Right lobe of liver (tissue), 6 donors: ENCODE results near the gene TMEM154. TPM values are rescaled to one million over a fixed set of nuclear protein-coding genes. Genes with fewer than 3 reads are reported as not detected.

Source experiments
- ATAC-seq, 4 donors: fragments of 200-7000 bp; cut with Tn5 transposase; one replicate each; pipeline ENCODE4 v1.9.1; 2020; ENCODE audit warnings: mild to moderate bottlenecking in 4 of 4, moderate library complexity in 4 of 4
- DNase-seq, 3 donors: peaks; one replicate each; pipeline ENCODE4 v3.0.0-alpha.2; 2020
- H3K27ac ChIP-seq, 3 donors: fragments of 200-600 bp; one replicate each; pipeline ENCODE4 v1.8.0; 2022
- H3K27me3 ChIP-seq, 2 donors: fragments of 200-600 bp; one replicate each; pipeline ENCODE4 v1.8.0; 2022
- H3K36me3 ChIP-seq, 4 donors: fragments of 200-600 bp; sonication (generic) in 1 of 4; one replicate each; pipeline versions ENCODE4 v1.5.1 to v1.8.0; 2017 to 2022; ENCODE audit warnings: control low read depth in 1 of 4
- H3K4me1 ChIP-seq, 4 donors: fragments of 200-600 bp; sonication (generic) in 1 of 4; one replicate each; pipeline versions ENCODE4 v1.5.1 to v1.8.0; 2017 to 2022; ENCODE audit warnings: control low read depth in 1 of 4
- H3K4me3 ChIP-seq, 3 donors: fragments of 200-600 bp; one replicate each; pipeline ENCODE4 v1.8.0; 2022
- H3K9me3 ChIP-seq, 4 donors: fragments of 200-600 bp; sonication (generic) in 1 of 4; one replicate each; pipeline versions ENCODE4 v1.5.1 to v1.8.0; 2017 to 2022; ENCODE audit warnings: control low read depth in 1 of 4
- CTCF ChIP-seq, 4 donors: fragments of 200-600 bp in 3 of 4; fragments of 450-650 bp in 1 of 4; IDR thresholded peaks; one replicate each; pipeline versions ENCODE4 v1.5.1 to v1.8.0; 2016 to 2022; ENCODE audit warnings: antibody characterized with exemption in 4 of 4, mild to moderate bottlenecking in 2 of 4
- POLR2A ChIP-seq: fragments of 450-650 bp; IDR thresholded peaks from one replicate; pipeline ENCODE4 v1.6.1; 2017; ENCODE audit warnings: antibody characterized with exemption, mild to moderate bottlenecking
- WGBS: methylation state at CpG from one replicate; pipeline ENCODE4 v1.1.6; 2018; ENCODE audit warnings: low coverage, low lambda C conversion rate; ENCODE audit not compliant: insufficient coverage; ENCODE audit errors: missing lambda C conversion rate; 5-methylcytosine and 5-hydroxymethylcytosine counted together
- intact Hi-C, 2 donors: fragments of 100-400 bp; cut with DNase I; formaldehyde crosslinking; loops; one replicate each; pipeline versions ENCODE4 v1.11.2 to v1.14.1; 2022
- total RNA-seq, 6 experiments: library from RNA; depleted of rRNA in 2 of 6; stranded (reverse); fragments of >200 nt in 2 of 6; fragmentation: NEBNext Ultra II Directional in 3 of 6; extraction: Animal tissue kit (Norgen Biotek cat#: 25700) in 3 of 6; gene quantifications; one replicate each; pipeline versions ENCODE4 v1.1.0 to v1.2.4, GENCODE V29; 2016 to 2023
- donor health status: DM: no; HTN: yes; CAD: no.
- donor health status: DM: no; HTN: no; CAD: no.
- donor health status: DM: no; HTN: no; CAD: no.
- donor health status: DM: no; HTN: yes; CAD: no.
- donor health status: DM: no; HTN: yes; CAD: no.

The TMEM154 gene
- total RNA-seq, 6 experiments from 2014 or later = 0.64 to 6.7 (median 2.9) TPM

- no peaks in the 10 kb centered on the region for H3K27me3 ChIP-seq
- intact Hi-C loops = no loop called here
- H3K4me1 ChIP-seq = no peaks in the 10 kb centered on the region
- ATAC-seq (no peak), DNase-seq (no peak)
- no peaks in the 10 kb centered on the region for H3K9me3 ChIP-seq
- WGBS = 100% methylated on average over 1 of the region's 1 CpG
- no peak for TF ChIP-seq POLR2A
- no peak for TF ChIP-seq CTCF (IDR thresholded peaks at IDR 0.05)
- no peak overlapping the region for H3K27ac ChIP-seq
- H3K36me3 ChIP-seq = no peaks in the 10 kb centered on the region
- H3K4me3 ChIP-seq = no peak overlapping the region
Observed at GRCh38 chr4:152571770-152572169, 108.0 kb downstream of the TMEM154 start.

- H3K4me3 ChIP-seq = no peak overlapping the region
- no peaks in the 10 kb centered on the region for H3K4me1 ChIP-seq
- WGBS = 60% methylated on average over 1 of the region's 1 CpG
- H3K27ac ChIP-seq = no peak overlapping the region
- intact Hi-C loops = no loop called here
- H3K27me3 ChIP-seq = no peaks in the 10 kb centered on the region
- no peak for DNase-seq
- no peaks in the 10 kb centered on the region for H3K36me3 ChIP-seq
- TF ChIP-seq CTCF (IDR thresholded peaks at IDR 0.05) (no peak), POLR2A (no peak)
- no peaks in the 10 kb centered on the region for H3K9me3 ChIP-seq
- no peak for ATAC-seq
Observed at GRCh38 chr4:152571296-152571695, 108.5 kb downstream of the TMEM154 start.

Other genes starting within 250 kb of the TMEM154 start
- gene FBXW7, start 143.9 kb downstream of the TMEM154 start, total RNA-seq = 10 to 100 TPM; 12.9 to 25.5 (median 17.6) TPM
- gene TIGD4, start 99.7 kb upstream of the TMEM154 start, total RNA-seq = under 1 TPM in 4 of 6 experiments, not detected in 2; 0.11 to 0.37 (median 0.18) TPM
- gene ARFIP1, start 100.0 kb upstream of the TMEM154 start, total RNA-seq = 10 to 100 TPM in 5 of 6 experiments, 1 to 10 TPM in 1; 9.1 to 19.9 (median 14.1) TPM